ENCODE data around the gene UNC5B. TPM values are rescaled to one million over a fixed set of nuclear protein-coding genes. Genes with fewer than 3 reads are reported as not detected.

The UNC5B gene
- polyA plus RNA-seq, 1 donor (not counting 4 experiments of a cell fraction or from before 2014, with no cell fraction given): 1.1 TPM

DNA sequence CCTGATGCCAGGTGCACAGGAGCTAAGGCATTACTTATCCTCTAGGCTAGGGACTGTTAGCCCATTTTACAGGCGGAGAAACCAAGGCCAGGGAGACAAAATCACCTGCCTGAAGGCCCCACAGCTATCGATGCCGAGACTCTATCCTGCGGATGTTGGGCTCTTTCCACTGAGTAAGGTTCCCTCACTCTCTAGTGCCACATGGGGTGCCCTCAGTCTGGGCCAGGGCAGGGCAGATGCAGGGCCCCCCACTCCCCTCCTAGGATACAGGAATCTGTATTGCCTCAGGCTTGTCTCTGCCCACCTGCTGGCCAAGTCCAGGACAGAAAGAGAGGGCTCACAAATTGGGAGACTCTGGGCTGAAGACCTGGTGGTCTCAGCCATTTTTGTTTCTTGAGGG lies 45.7 kb downstream of the UNC5B start:
- DNase-seq (ENCODE audit: low read depth, low spot score) (no peak), FAIRE-seq (no peak)
- Histone ChIP-seq H3K36me3 (ENCODE audit: control insufficient read depth in 2 of 2, extremely low read depth in 1 of 2, insufficient read depth in 2 of 2, low read length in 2 of 2) (no peaks in the 10 kb centered on the region), H4K20me1 (ENCODE audit: control insufficient read depth, extremely low read depth, insufficient read depth, low read length) (no peaks in the 10 kb centered on the region), H3K4me2 (ENCODE audit: control insufficient read depth, extremely low read depth, insufficient read depth, low read depth, low read length) (no peak overlapping the region), H3K27me3 (ENCODE audit: control insufficient read depth, extremely low read depth, insufficient read depth, low read length) (no peaks in the 10 kb centered on the region), H3K9me1 (ENCODE audit: control insufficient read depth, extremely low read depth, insufficient read depth, low read length) (no peaks in the 10 kb centered on the region), H3K9ac (ENCODE audit: control insufficient read depth, extremely low read depth, insufficient read depth, low read length) (no peak overlapping the region), H3K4me3 (ENCODE audit: control insufficient read depth in 2 of 3, extremely low read depth in 1 of 3, insufficient read depth in 2 of 3, low read depth in 1 of 3, low read length in 3 of 3) (no peak overlapping the region), H3K4me1 (ENCODE audit: control insufficient read depth, extremely low read depth, insufficient read depth, low read length) (peaks cover 29% of the 10 kb centered on the region), H3K79me2 (ENCODE audit: control insufficient read depth, insufficient read depth, low read length) (no peaks in the 10 kb centered on the region), H3K27ac (ENCODE audit: control insufficient read depth, insufficient read depth, low read length) (no peak overlapping the region), H2AFZ (ENCODE audit: control insufficient read depth, low read length) (no peak overlapping the region), H3K9me3 (ENCODE audit: control insufficient read depth, low read depth, low read length) (no peaks in the 10 kb centered on the region)
- dilution Hi-C loops (cut with MboI; ENCODE audit: extremely low pct_ligation_motif_present, low sequenced_read_pairs): no loop called here
- no peak for TF ChIP-seq EZH2 (IDR thresholded peaks at IDR 0.05; ENCODE audit: low read length)
- TF ChIP-seq, protein P1, sequence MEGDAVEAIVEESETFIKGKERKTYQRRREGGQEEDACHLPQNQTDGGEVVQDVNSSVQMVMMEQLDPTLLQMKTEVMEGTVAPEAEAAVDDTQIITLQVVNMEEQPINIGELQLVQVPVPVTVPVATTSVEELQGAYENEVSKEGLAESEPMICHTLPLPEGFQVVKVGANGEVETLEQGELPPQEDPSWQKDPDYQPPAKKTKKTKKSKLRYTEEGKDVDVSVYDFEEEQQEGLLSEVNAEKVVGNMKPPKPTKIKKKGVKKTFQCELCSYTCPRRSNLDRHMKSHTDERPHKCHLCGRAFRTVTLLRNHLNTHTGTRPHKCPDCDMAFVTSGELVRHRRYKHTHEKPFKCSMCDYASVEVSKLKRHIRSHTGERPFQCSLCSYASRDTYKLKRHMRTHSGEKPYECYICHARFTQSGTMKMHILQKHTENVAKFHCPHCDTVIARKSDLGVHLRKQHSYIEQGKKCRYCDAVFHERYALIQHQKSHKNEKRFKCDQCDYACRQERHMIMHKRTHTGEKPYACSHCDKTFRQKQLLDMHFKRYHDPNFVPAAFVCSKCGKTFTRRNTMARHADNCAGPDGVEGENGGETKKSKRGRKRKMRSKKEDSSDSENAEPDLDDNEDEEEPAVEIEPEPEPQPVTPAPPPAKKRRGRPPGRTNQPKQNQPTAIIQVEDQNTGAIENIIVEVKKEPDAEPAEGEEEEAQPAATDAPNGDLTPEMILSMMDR (optimal IDR thresholded peaks at IDR 0.05 in 1 of 3, IDR thresholded peaks at IDR 0.05 in 1 of 3, conservative IDR thresholded peaks at IDR 0.05 in 1 of 3; ENCODE audit: extremely low read depth in 1 of 3, insufficient read depth in 2 of 3, low read length in 3 of 3): no peak

DNA sequence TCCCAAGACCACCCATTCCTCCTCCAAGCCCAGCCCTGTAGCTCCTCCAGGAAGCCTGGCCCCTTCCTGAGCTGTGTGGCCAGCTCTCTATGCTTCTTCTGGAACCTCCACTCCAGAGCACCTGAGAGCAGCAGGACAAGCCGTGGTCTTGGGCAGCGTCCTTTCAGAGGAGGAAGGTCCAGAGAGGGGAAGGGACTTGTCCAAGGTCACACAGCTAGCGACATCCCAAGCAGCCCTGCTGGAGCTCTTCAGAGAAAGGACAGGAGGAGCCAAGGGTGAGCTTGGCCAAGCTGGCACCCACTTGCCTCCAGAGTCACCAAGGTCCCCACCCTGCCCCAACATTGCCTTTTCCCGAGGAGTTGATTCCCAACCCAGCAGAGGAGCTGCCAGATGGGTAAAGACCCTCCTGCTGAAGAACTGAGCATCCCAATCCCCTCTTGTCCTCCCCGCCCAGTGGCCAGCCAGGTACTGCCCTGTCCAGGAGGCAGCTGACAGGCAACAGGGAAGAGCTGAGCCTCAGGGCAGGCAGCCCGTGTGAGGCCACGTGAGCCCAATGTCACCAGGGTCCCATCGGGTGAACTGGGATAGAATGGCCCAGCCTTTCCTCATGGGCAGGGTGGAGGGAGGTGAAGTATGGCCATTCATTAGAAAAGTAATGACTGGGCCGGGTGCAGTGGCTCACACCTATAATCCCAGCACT lies 46.2 kb downstream of the UNC5B start:
- H3K4me1 ChIP-seq (ENCODE audit: control insufficient read depth, extremely low read depth, insufficient read depth, low read length): peaks cover 29% of the 10 kb centered on the region
- no peak overlapping the region for H3K27ac ChIP-seq (ENCODE audit: control insufficient read depth, insufficient read depth, low read length)
- H3K27me3 ChIP-seq (ENCODE audit: control insufficient read depth, extremely low read depth, insufficient read depth, low read length): no peaks in the 10 kb centered on the region
- no peak overlapping the region for H2AFZ ChIP-seq (ENCODE audit: control insufficient read depth, low read length)
- H3K4me3 ChIP-seq (ENCODE audit: control insufficient read depth in 2 of 3, extremely low read depth in 1 of 3, insufficient read depth in 2 of 3, low read depth in 1 of 3, low read length in 3 of 3): no peak overlapping the region
- no peaks in the 10 kb centered on the region for H3K9me3 ChIP-seq (ENCODE audit: control insufficient read depth, low read depth, low read length)
- no peak for TF ChIP-seq EZH2 (IDR thresholded peaks at IDR 0.05; ENCODE audit: low read length)
- TF ChIP-seq, protein P1 (optimal IDR thresholded peaks at IDR 0.05 in 1 of 3, IDR thresholded peaks at IDR 0.05 in 1 of 3, conservative IDR thresholded peaks at IDR 0.05 in 1 of 3; ENCODE audit: extremely low read depth in 1 of 3, insufficient read depth in 2 of 3, low read length in 3 of 3): no peak
- no peaks in the 10 kb centered on the region for H3K36me3 ChIP-seq (ENCODE audit: control insufficient read depth in 2 of 2, extremely low read depth in 1 of 2, insufficient read depth in 2 of 2, low read length in 2 of 2)
- FAIRE-seq (no peak), DNase-seq (ENCODE audit: low read depth, low spot score) (no peak)
- no peaks in the 10 kb centered on the region for H3K9me1 ChIP-seq (ENCODE audit: control insufficient read depth, extremely low read depth, insufficient read depth, low read length)
- no peaks in the 10 kb centered on the region for H4K20me1 ChIP-seq (ENCODE audit: control insufficient read depth, extremely low read depth, insufficient read depth, low read length)
- dilution Hi-C loops (cut with MboI; ENCODE audit: extremely low pct_ligation_motif_present, low sequenced_read_pairs): no loop called here
- no peaks in the 10 kb centered on the region for H3K79me2 ChIP-seq (ENCODE audit: control insufficient read depth, insufficient read depth, low read length)
- H3K9ac ChIP-seq (ENCODE audit: control insufficient read depth, extremely low read depth, insufficient read depth, low read length): no peak overlapping the region
- H3K4me2 ChIP-seq (ENCODE audit: control insufficient read depth, extremely low read depth, insufficient read depth, low read depth, low read length): no peak overlapping the region
